Measurements from ENCODE around the gene BCR. TPM values are rescaled to one million over a fixed set of nuclear protein-coding genes. Genes with fewer than 3 reads are reported as not detected.

Gene BCR
- total and polyA plus RNA-seq, 2 of the 8 experiments (the other 6 are each of a cell fraction or from before 2014, with no cell fraction given), result 66.7 to 130 TPM

DNA sequence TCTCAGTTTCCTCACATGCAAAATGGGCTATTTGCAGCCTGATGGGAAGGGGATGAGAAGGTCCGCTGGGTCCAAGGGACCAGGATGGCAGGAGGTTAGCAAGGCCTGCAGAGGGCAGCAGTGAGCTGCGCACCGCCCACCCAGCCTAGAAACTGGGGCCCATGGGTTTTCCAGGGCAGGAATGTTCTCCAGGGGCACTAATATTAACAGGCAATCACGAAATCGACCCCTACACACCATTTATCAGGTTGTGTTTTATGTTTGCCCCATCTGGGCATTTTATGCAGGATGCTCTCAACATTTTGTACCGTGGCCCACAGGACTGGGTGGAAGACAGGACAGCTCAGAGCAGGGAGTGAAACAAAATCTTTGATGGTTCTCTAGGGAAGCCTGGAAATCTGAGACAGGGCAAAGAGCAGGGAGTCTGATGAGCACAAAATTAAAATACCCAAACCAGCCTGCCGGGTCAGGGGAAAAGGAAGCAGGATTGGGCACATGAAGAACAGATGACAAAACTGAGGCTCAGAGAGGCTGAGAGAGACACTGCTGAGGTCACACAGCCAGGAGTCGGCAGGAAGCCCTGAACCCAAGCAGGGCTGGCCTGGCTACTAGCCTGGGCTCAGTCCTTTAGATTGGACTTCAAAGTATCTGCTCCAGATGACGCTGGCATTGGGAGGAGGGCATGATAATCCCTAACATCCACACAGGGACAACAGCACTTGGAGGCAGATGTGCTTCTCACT lies 1.6 kb upstream of the BCR start (continued):
- TF ChIP-seq, protein P1, sequence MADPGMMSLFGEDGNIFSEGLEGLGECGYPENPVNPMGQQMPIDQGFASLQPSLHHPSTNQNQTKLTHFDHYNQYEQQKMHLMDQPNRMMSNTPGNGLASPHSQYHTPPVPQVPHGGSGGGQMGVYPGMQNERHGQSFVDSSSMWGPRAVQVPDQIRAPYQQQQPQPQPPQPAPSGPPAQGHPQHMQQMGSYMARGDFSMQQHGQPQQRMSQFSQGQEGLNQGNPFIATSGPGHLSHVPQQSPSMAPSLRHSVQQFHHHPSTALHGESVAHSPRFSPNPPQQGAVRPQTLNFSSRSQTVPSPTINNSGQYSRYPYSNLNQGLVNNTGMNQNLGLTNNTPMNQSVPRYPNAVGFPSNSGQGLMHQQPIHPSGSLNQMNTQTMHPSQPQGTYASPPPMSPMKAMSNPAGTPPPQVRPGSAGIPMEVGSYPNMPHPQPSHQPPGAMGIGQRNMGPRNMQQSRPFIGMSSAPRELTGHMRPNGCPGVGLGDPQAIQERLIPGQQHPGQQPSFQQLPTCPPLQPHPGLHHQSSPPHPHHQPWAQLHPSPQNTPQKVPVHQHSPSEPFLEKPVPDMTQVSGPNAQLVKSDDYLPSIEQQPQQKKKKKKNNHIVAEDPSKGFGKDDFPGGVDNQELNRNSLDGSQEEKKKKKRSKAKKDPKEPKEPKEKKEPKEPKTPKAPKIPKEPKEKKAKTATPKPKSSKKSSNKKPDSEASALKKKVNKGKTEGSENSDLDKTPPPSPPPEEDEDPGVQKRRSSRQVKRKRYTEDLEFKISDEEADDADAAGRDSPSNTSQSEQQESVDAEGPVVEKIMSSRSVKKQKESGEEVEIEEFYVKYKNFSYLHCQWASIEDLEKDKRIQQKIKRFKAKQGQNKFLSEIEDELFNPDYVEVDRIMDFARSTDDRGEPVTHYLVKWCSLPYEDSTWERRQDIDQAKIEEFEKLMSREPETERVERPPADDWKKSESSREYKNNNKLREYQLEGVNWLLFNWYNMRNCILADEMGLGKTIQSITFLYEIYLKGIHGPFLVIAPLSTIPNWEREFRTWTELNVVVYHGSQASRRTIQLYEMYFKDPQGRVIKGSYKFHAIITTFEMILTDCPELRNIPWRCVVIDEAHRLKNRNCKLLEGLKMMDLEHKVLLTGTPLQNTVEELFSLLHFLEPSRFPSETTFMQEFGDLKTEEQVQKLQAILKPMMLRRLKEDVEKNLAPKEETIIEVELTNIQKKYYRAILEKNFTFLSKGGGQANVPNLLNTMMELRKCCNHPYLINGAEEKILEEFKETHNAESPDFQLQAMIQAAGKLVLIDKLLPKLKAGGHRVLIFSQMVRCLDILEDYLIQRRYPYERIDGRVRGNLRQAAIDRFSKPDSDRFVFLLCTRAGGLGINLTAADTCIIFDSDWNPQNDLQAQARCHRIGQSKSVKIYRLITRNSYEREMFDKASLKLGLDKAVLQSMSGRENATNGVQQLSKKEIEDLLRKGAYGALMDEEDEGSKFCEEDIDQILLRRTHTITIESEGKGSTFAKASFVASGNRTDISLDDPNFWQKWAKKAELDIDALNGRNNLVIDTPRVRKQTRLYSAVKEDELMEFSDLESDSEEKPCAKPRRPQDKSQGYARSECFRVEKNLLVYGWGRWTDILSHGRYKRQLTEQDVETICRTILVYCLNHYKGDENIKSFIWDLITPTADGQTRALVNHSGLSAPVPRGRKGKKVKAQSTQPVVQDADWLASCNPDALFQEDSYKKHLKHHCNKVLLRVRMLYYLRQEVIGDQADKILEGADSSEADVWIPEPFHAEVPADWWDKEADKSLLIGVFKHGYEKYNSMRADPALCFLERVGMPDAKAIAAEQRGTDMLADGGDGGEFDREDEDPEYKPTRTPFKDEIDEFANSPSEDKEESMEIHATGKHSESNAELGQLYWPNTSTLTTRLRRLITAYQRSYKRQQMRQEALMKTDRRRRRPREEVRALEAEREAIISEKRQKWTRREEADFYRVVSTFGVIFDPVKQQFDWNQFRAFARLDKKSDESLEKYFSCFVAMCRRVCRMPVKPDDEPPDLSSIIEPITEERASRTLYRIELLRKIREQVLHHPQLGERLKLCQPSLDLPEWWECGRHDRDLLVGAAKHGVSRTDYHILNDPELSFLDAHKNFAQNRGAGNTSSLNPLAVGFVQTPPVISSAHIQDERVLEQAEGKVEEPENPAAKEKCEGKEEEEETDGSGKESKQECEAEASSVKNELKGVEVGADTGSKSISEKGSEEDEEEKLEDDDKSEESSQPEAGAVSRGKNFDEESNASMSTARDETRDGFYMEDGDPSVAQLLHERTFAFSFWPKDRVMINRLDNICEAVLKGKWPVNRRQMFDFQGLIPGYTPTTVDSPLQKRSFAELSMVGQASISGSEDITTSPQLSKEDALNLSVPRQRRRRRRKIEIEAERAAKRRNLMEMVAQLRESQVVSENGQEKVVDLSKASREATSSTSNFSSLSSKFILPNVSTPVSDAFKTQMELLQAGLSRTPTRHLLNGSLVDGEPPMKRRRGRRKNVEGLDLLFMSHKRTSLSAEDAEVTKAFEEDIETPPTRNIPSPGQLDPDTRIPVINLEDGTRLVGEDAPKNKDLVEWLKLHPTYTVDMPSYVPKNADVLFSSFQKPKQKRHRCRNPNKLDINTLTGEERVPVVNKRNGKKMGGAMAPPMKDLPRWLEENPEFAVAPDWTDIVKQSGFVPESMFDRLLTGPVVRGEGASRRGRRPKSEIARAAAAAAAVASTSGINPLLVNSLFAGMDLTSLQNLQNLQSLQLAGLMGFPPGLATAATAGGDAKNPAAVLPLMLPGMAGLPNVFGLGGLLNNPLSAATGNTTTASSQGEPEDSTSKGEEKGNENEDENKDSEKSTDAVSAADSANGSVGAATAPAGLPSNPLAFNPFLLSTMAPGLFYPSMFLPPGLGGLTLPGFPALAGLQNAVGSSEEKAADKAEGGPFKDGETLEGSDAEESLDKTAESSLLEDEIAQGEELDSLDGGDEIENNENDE (IDR thresholded peaks at IDR 0.05; ENCODE audit: insufficient replicate concordance, low read length), result no peak
- TF ChIP-seq PHF8 (conservative IDR thresholded peaks at IDR 0.05; ENCODE audit: low read depth, low read length) (no peak), CTCF (IDR thresholded peaks at IDR 0.05; ENCODE audit: control extremely low read depth in 1 of 3, insufficient read depth in 1 of 3, low read depth in 1 of 3, low read length in 3 of 3) (peak; percentile 94 to 99 (median 99)), POLR2AphosphoS5 (IDR thresholded peaks at IDR 0.05; ENCODE audit: low read depth, low read length) (no peak), KDM4A (IDR thresholded peaks at IDR 0.05; ENCODE audit: low read depth, low read length, severe bottlenecking) (no peak), ASH2L (IDR thresholded peaks at IDR 0.05; ENCODE audit: low read length) (no peak), EGR1 (IDR thresholded peaks at IDR 0.05; ENCODE audit: borderline replicate concordance, low read depth, low read length) (no peak), YY1 (IDR thresholded peaks at IDR 0.05; ENCODE audit: low read depth, low read length) (peak; percentile 60; the same call in 1 of the 2 replicates)

Measured in H1 (cell line).